Midbrain (tissue), 1 donor: ENCODE data around the gene TSPAN9.

Experiments
- DNase-seq: peaks from one replicate; lab custom pipeline; 2025; lab: John Stamatoyannopoulos, UW

Gene TSPAN9

GRCh38 chr12:3123729-3124128 lies 46.5 kb downstream of the TSPAN9 start:
- DNase-seq: no peak

GRCh38 chr12:3124917-3125316 lies 47.7 kb downstream of the TSPAN9 start:
- DNase-seq: no peak

- DNase-seq: peak; percentile 55
Observed at GRCh38 chr12:3125674-3126073, 48.5 kb downstream of the TSPAN9 start.

GRCh38 chr12:3127832-3128231 lies 50.7 kb downstream of the TSPAN9 start:
- DNase-seq: no peak

- DNase-seq: no peak
Observed at GRCh38 chr12:3128498-3129293, 51.5 kb downstream of the TSPAN9 start.

GRCh38 chr12:3129301-3130056 lies 52.3 kb downstream of the TSPAN9 start:
- DNase-seq: no peak

- no peak for DNase-seq
Observed at GRCh38 chr12:3130057-3130830, 53.1 kb downstream of the TSPAN9 start.

- DNase-seq: no peak
Observed at GRCh38 chr12:3131129-3131528, 54.0 kb downstream of the TSPAN9 start.

- DNase-seq: no peak
Observed at GRCh38 chr12:3132636-3133404, 55.6 kb downstream of the TSPAN9 start.

GRCh38 chr12:3133405-3133783 lies 56.2 kb downstream of the TSPAN9 start:
- DNase-seq: no peak

- no peak for DNase-seq
Observed at GRCh38 chr12:3134126-3134525, 56.9 kb downstream of the TSPAN9 start.

- no peak for DNase-seq
Observed at GRCh38 chr12:3134526-3135135, 57.5 kb downstream of the TSPAN9 start.

- DNase-seq: peak; percentile 73
Observed at GRCh38 chr12:3135522-3136461, 58.6 kb downstream of the TSPAN9 start.

- no peak for DNase-seq
Observed at GRCh38 chr12:3136641-3137267, 59.6 kb downstream of the TSPAN9 start.

GRCh38 chr12:3137268-3137781 lies 60.1 kb downstream of the TSPAN9 start:
- DNase-seq: no peak

- no peak for DNase-seq
Observed at GRCh38 chr12:3137814-3138445, 60.8 kb downstream of the TSPAN9 start.

- DNase-seq: no peak
Observed at GRCh38 chr12:3138941-3139511, 61.8 kb downstream of the TSPAN9 start.

GRCh38 chr12:3139760-3140159 lies 62.6 kb downstream of the TSPAN9 start:
- no peak for DNase-seq

GRCh38 chr12:3140284-3140683 lies 63.1 kb downstream of the TSPAN9 start:
- DNase-seq: no peak
